ENCODE measurements around the gene RPTOR. TPM values are rescaled to one million over a fixed set of nuclear protein-coding genes. Genes with fewer than 3 reads are reported as not detected.

The RPTOR gene
- total RNA-seq, 2 experiments from 2014 or later, result 48.1 to 87.8 TPM

DNA sequence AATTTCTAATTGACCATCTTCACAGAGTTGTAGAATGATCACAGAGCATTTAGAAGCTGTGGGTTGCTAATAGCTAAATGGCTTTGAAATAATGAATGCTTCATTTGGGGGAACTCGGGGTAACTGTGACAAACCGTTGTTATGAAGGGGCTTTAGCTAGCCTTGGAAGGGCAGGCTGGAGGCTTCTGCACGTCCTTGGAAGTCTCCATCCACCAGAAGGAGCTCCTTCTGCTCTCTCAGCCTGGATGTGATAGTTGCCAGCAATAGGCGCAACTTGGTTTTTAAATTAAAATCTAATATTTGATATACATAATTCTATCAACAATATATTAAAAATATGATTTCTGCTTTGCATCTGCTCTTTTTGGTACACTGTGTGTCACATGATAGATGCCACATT, 200.5 kb downstream of the RPTOR start:
- intact Hi-C loops (cut with micrococcal nuclease; ENCODE audit: unreplicated experiment), result no loop called here
- BruUV-seq (replicated peaks), result no TSS peak
- Histone ChIP-seq H3K36me3 (ENCODE audit: insufficient read depth, low read length) (peaks cover 27% of the 10 kb centered on the region), H4K20me1 (ENCODE audit: insufficient read depth, low read length) (no peaks in the 10 kb centered on the region), H3K9me2 (ENCODE audit: insufficient read depth, low read length) (no peaks in the 10 kb centered on the region), H3K79me2 (ENCODE audit: insufficient read depth, low read depth, low read length) (peaks cover 5% of the 10 kb centered on the region; the same call in 1 of the 2 replicates), H3K27ac (ENCODE audit: low read depth, low read length, poor library complexity, severe bottlenecking) (no peak overlapping the region), H2AFZ (ENCODE audit: low read length) (no peak overlapping the region), H3K4me1 (ENCODE audit: insufficient read depth, low read length, poor library complexity, severe bottlenecking) (peaks cover 2% of the 10 kb centered on the region), H3K9me3 (ENCODE audit: low read length) (peaks cover 8% of the 10 kb centered on the region), H3K4me2 (ENCODE audit: low read length) (no peak overlapping the region), H3K4me3 (ENCODE audit: low read depth, low read length, poor library complexity, severe bottlenecking) (no peak overlapping the region)
- DNase-seq (ENCODE audit: low spot score), result no peak
- CTCF ChIA-PET (ENCODE audit: unreplicated experiment), result interaction anchor here (0.5 to 0.6 kb wide), 2 partner anchors 11 to 138 kb away, joined by 3 to 5 read pairs; no protein-coding TSS in a partner anchor
- TF ChIP-seq EZH2phosphoT487 (IDR thresholded peaks at IDR 0.05; ENCODE audit: borderline replicate concordance, low read depth, low read length), result no peak
- TF ChIP-seq, protein P1, sequence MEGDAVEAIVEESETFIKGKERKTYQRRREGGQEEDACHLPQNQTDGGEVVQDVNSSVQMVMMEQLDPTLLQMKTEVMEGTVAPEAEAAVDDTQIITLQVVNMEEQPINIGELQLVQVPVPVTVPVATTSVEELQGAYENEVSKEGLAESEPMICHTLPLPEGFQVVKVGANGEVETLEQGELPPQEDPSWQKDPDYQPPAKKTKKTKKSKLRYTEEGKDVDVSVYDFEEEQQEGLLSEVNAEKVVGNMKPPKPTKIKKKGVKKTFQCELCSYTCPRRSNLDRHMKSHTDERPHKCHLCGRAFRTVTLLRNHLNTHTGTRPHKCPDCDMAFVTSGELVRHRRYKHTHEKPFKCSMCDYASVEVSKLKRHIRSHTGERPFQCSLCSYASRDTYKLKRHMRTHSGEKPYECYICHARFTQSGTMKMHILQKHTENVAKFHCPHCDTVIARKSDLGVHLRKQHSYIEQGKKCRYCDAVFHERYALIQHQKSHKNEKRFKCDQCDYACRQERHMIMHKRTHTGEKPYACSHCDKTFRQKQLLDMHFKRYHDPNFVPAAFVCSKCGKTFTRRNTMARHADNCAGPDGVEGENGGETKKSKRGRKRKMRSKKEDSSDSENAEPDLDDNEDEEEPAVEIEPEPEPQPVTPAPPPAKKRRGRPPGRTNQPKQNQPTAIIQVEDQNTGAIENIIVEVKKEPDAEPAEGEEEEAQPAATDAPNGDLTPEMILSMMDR (conservative IDR thresholded peaks at IDR 0.05; ENCODE audit: low read length), result no peak
- POLR2A ChIA-PET, result interaction anchor here (1.2 kb wide), 1 partner anchor 15 kb away, joined by 3 read pairs; no protein-coding TSS in a partner anchor

DNA sequence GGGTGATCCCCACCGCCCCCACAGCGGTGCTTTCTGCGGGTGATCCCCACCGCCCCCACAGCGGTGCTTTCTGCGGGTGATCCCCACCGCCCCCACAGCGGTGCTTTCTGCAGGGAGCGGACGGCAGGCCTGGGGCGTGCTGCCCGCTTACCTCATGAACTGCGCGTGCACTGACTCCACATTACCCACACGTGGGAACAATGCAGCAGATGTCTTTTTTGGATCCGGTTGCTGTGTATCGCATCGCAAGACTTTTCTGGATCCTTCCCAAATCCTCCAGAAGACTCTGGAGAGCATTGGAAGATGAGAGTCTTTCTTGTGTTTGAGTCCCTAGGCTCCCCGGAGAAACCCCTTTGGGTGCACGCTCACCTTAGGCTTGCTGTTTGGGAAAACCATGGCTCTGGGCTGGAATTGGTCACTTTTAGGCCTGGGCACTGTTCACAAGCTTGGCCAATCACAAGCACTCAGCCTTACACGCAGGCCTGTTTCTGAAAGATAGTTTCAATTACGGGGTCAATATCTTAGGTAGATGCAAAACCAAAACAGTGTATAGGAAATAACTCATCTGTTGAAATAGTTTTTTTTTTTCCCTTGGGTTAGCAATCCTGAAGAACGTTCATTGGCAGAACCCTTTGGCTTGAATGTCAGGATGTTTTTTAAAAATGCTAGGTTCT, 201.8 kb downstream of the RPTOR start:
- Histone ChIP-seq H3K4me3 (ENCODE audit: low read depth, low read length, poor library complexity, severe bottlenecking) (no peak overlapping the region), H3K4me2 (ENCODE audit: low read length) (no peak overlapping the region), H3K36me3 (ENCODE audit: insufficient read depth, low read length) (peaks cover 14% of the 10 kb centered on the region), H2AFZ (ENCODE audit: low read length) (no peak overlapping the region), H3K4me1 (ENCODE audit: insufficient read depth, low read length, poor library complexity, severe bottlenecking) (no peaks in the 10 kb centered on the region), H3K27ac (ENCODE audit: low read depth, low read length, poor library complexity, severe bottlenecking) (no peak overlapping the region), H4K20me1 (ENCODE audit: insufficient read depth, low read length) (no peaks in the 10 kb centered on the region), H3K79me2 (ENCODE audit: insufficient read depth, low read depth, low read length) (no peaks in the 10 kb centered on the region), H3K9me3 (ENCODE audit: low read length) (no peaks in the 10 kb centered on the region), H3K9me2 (ENCODE audit: insufficient read depth, low read length) (no peaks in the 10 kb centered on the region)
- no peak for TF ChIP-seq EZH2phosphoT487 (IDR thresholded peaks at IDR 0.05; ENCODE audit: borderline replicate concordance, low read depth, low read length)
- TF ChIP-seq, protein P1 (conservative IDR thresholded peaks at IDR 0.05; ENCODE audit: low read length), result no peak
- DNase-seq (ENCODE audit: low spot score), result no peak
- intact Hi-C loops (cut with micrococcal nuclease; ENCODE audit: unreplicated experiment), result no loop called here
- no TSS peak for BruUV-seq (replicated peaks)
- POLR2A ChIA-PET, result no interaction called here
- CTCF ChIA-PET (ENCODE audit: unreplicated experiment), result no interaction called here

DNA sequence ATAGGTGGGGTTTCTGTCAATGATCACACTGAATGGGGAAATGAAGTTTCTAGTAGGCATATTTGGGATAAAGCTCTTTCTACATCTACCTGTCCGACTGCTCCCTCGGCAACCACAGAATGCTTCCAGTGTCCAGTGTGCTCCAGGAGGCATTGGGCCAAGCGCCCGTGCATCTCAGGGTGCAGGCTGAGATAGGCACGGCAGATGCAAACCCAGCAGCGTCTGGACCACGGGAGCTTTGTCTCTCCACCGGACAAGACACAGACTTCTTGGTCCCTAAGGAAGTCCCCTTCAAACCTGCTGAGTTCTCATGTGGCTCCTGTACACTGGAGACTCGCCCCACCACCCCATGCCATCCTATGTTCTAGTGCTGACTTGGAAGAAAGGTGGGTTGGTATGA, 202.8 kb downstream of the RPTOR start:
- TF ChIP-seq, protein P1 (conservative IDR thresholded peaks at IDR 0.05; ENCODE audit: low read length), result no peak
- TF ChIP-seq EZH2phosphoT487 (IDR thresholded peaks at IDR 0.05; ENCODE audit: borderline replicate concordance, low read depth, low read length), result no peak
- H3K4me3 ChIP-seq (ENCODE audit: low read depth, low read length, poor library complexity, severe bottlenecking), result no peak overlapping the region
- no peak for DNase-seq (ENCODE audit: low spot score)
- BruUV-seq (replicated peaks), result no TSS peak
- CTCF ChIA-PET (ENCODE audit: unreplicated experiment), result no interaction called here
- H3K9me2 ChIP-seq (ENCODE audit: insufficient read depth, low read length), result no peaks in the 10 kb centered on the region
- H3K36me3 ChIP-seq (ENCODE audit: insufficient read depth, low read length), result peaks cover 4% of the 10 kb centered on the region; the same call in 1 of the 2 replicates
- H4K20me1 ChIP-seq (ENCODE audit: insufficient read depth, low read length), result no peaks in the 10 kb centered on the region
- no peaks in the 10 kb centered on the region for H3K9me3 ChIP-seq (ENCODE audit: low read length)
- no peaks in the 10 kb centered on the region for H3K79me2 ChIP-seq (ENCODE audit: insufficient read depth, low read depth, low read length)
- H3K27ac ChIP-seq (ENCODE audit: low read depth, low read length, poor library complexity, severe bottlenecking), result no peak overlapping the region
- POLR2A ChIA-PET, result interaction anchor here (0.9 kb wide), 1 partner anchor 15 kb away, joined by 3 read pairs; no protein-coding TSS in a partner anchor
- no peaks in the 10 kb centered on the region for H3K4me1 ChIP-seq (ENCODE audit: insufficient read depth, low read length, poor library complexity, severe bottlenecking)
- no peak overlapping the region for H2AFZ ChIP-seq (ENCODE audit: low read length)
- intact Hi-C loops (cut with micrococcal nuclease; ENCODE audit: unreplicated experiment), result no loop called here
- H3K4me2 ChIP-seq (ENCODE audit: low read length), result no peak overlapping the region

Measured in OCI-LY7 (cell line).